Calu3 (cell line): ENCODE measurements around the gene ACADSB. TPM values are rescaled to one million over a fixed set of nuclear protein-coding genes. Genes with fewer than 3 reads are reported as not detected.
A peak's percentile ranks its signal among the peaks of the same experiment; 100 is the strongest.

ENCODE experiments used
- Bru-seq: library from RNA; stranded (reverse); fragments of 400-500 nt; gene quantifications from one replicate; lab custom pipeline; 2021; lab: Mats Ljungman, UMichigan
- BruChase-seq, 2 experiments: library from RNA; stranded (reverse); fragments of 400-500 nt; gene quantifications; one replicate each; lab custom pipeline; 2021; lab: Mats Ljungman, UMichigan
- BruUV-seq: library from RNA; stranded (reverse); fragments of 400-500 nt; replicated peaks from 2 replicates; lab custom pipeline; 2021; lab: Mats Ljungman, UMichigan
- CTCF ChIA-PET: fragments of 300-600 bp; sonication (Branson Sonifier 250); formaldehyde crosslinking; loops from one replicate; lab custom pipeline; 2022; ENCODE audit warnings: antibody characterized with exemption; lab: Charles Lee
- DNase-seq: peaks from one replicate; pipeline ENCODE4 v3.0.0; 2022
- H3K27ac Mint-ChIP-seq: one replicate; pipeline ENCODE4 v1.8.0; 2022; ENCODE audit warnings: mixed read lengths; ENCODE audit not compliant: unreplicated experiment
- H3K27me3 Mint-ChIP-seq: one replicate; pipeline ENCODE4 v1.8.0; 2022; ENCODE audit warnings: mixed read lengths; ENCODE audit not compliant: unreplicated experiment
- H3K36me3 Mint-ChIP-seq: one replicate; pipeline ENCODE4 v1.8.0; 2022; ENCODE audit warnings: mild to moderate bottlenecking, moderate library complexity, mixed read lengths; ENCODE audit not compliant: insufficient read depth, unreplicated experiment
- H3K4me1 Mint-ChIP-seq: one replicate; pipeline ENCODE4 v1.8.0; 2022; ENCODE audit warnings: mild to moderate bottlenecking, low read depth, mixed read lengths; ENCODE audit not compliant: unreplicated experiment
- H3K4me3 Mint-ChIP-seq: one replicate; pipeline ENCODE4 v1.8.0; 2022; ENCODE audit warnings: mild to moderate bottlenecking, low read depth, moderate library complexity, mixed read lengths; ENCODE audit not compliant: unreplicated experiment
- H3K9me3 Mint-ChIP-seq: one replicate; pipeline ENCODE4 v1.8.0; 2022; ENCODE audit warnings: low read depth, mixed read lengths; ENCODE audit not compliant: unreplicated experiment
- CTCF ChIP-seq: fragments of 200-600 bp; IDR thresholded peaks from one replicate; pipeline ENCODE4 v1.8.0; 2022; ENCODE audit warnings: antibody characterized with exemption; ENCODE audit not compliant: unreplicated experiment
- intact Hi-C: fragments of 100-400 bp; cut with micrococcal nuclease; formaldehyde crosslinking; loops from one replicate; pipeline ENCODE4 v1.10.0; 2022; ENCODE audit not compliant: unreplicated experiment
- long read RNA-seq: library from polyadenylated mRNA; stranded (forward); transcript quantifications from one replicate; pipeline ENCODE4 v2.0.0, GENCODE V29; 2022
- total RNA-seq: library from RNA; stranded (reverse); gene quantifications from 2 replicates; pipeline ENCODE4 v1.2.3, GENCODE V29; 2022

Gene ACADSB
- total RNA-seq: 8.7 and 11.3 TPM in 2 replicates
- Bru-seq, nascent RNA: percentile 42 among the genes with signal in this experiment
- percentile 54 among the genes with signal in this experiment for BruChase-seq, experiment 1, labeled RNA remaining after a 6-hour chase
- BruChase-seq, experiment 2, labeled RNA remaining after a 2-hour chase: percentile 49 among the genes with signal in this experiment
- long read RNA-seq, full-length matches to known transcripts: 17 of 25 reads
- long read RNA-seq, partial matches to known transcripts: 2 of 25 reads
- long read RNA-seq, other reads (novel, unspliced or antisense): 6 of 25 reads

- no peaks in the 10 kb centered on the region for H3K4me1 Mint-ChIP-seq
- DNase-seq: peak; percentile 89
- CTCF ChIA-PET: interaction anchor here (1.4 kb wide), 1 partner anchor 10 kb away, joined by 3 read pairs; no protein-coding TSS in a partner anchor
- H3K36me3 Mint-ChIP-seq: peaks cover 26% of the 10 kb centered on the region
- H3K9me3 Mint-ChIP-seq: no peaks in the 10 kb centered on the region
- peak within 1 kb of the TSS; percentile 91 for H3K4me3 Mint-ChIP-seq
- BruUV-seq: no TSS peak
- peak within 1 kb of the TSS; percentile 91 for H3K27ac Mint-ChIP-seq
- no peaks in the 10 kb centered on the region for H3K27me3 Mint-ChIP-seq
- no peak for TF ChIP-seq CTCF
- intact Hi-C loops: no loop called here
Measured at GRCh38 chr10:123008355-123009104, at the start of gene ACADSB, which contains the start of gene IKZF5. Gene ACADSB (plus strand): TSS chr10:123009006. CDS start chr10:123009030, 24 bp downstream. Gene IKZF5 (minus strand): TSS chr10:123008795. CDS start chr10:122998625, 10,170 bp downstream.

- H3K4me1 Mint-ChIP-seq: no peaks in the 10 kb centered on the region
- no peak for DNase-seq
- no peaks in the 10 kb centered on the region for H3K9me3 Mint-ChIP-seq
- H3K27ac Mint-ChIP-seq: no peak overlapping the region
- CTCF ChIA-PET: no interaction called here
- no peaks in the 10 kb centered on the region for H3K27me3 Mint-ChIP-seq
- intact Hi-C loops: no loop called here
- no TSS peak for BruUV-seq
- H3K4me3 Mint-ChIP-seq: no peak overlapping the region
- TF ChIP-seq CTCF: no peak
- H3K36me3 Mint-ChIP-seq: no peaks in the 10 kb centered on the region
Measured at GRCh38 chr10:122962405-122962804, 46.4 kb upstream of the ACADSB start.

GRCh38 chr10:122966879-122967278, 41.9 kb upstream of the ACADSB start:
- H3K4me1 Mint-ChIP-seq: no peaks in the 10 kb centered on the region
- peaks cover 12% of the 10 kb centered on the region for H3K9me3 Mint-ChIP-seq
- H3K4me3 Mint-ChIP-seq: no peak overlapping the region
- H3K27me3 Mint-ChIP-seq: no peaks in the 10 kb centered on the region
- H3K36me3 Mint-ChIP-seq: no peaks in the 10 kb centered on the region
- no peak for DNase-seq
- no peak for TF ChIP-seq CTCF
- BruUV-seq: no TSS peak
- CTCF ChIA-PET: no interaction called here
- no peak overlapping the region for H3K27ac Mint-ChIP-seq
- intact Hi-C loops: no loop called here

GRCh38 chr10:122968698-122969097, 40.1 kb upstream of the ACADSB start:
- Mint-ChIP-seq H3K9me3 (peaks cover 12% of the 10 kb centered on the region), H3K4me1 (no peaks in the 10 kb centered on the region), H3K27ac (no peak overlapping the region), H3K4me3 (no peak overlapping the region), H3K36me3 (no peaks in the 10 kb centered on the region), H3K27me3 (no peaks in the 10 kb centered on the region)
- no TSS peak for BruUV-seq
- intact Hi-C loops: no loop called here
- no peak for TF ChIP-seq CTCF
- CTCF ChIA-PET: no interaction called here
- no peak for DNase-seq
